Neural cell (in vitro differentiated cells): ENCODE results near the gene CEP295NL.

Source experiments
- EP300 ChIP-seq: fragments of 450-650 bp; conservative IDR thresholded peaks from 2 replicates; pipeline ENCODE4 v1.6.1; 2014; ENCODE audit warnings: antibody characterized with exemption, mild to moderate bottlenecking, moderate library complexity; ENCODE audit not compliant: poor library complexity, severe bottlenecking
- EZH2 ChIP-seq: fragments of 200-600, 300-800 bp; shearing (Covaris generic), sonication (generic); IDR thresholded peaks from 2 replicates; pipeline ENCODE4 v1.6.1; 2014; ENCODE audit warnings: antibody characterized with exemption, low read length, borderline replicate concordance, mild to moderate bottlenecking; ENCODE audit not compliant: insufficient read depth, poor library complexity, severe bottlenecking
- POLR2AphosphoS5 ChIP-seq: IDR thresholded peaks from 2 replicates; pipeline ENCODE4 v1.6.1; 2012
- SMC3 ChIP-seq: fragments of 450-650 bp; conservative IDR thresholded peaks from 2 replicates; pipeline ENCODE4 v1.6.1; 2014; ENCODE audit warnings: antibody characterized with exemption, mild to moderate bottlenecking, moderate library complexity; ENCODE audit not compliant: poor library complexity
- TAF1 ChIP-seq: IDR thresholded peaks from 2 replicates; pipeline ENCODE4 v1.6.1; 2012; ENCODE audit warnings: low read depth
- TF ChIP-seq, protein P1 (sequence below): fragments of 450-650 bp; IDR thresholded peaks from 2 replicates; pipeline ENCODE4 v1.5.1; 2014; ENCODE audit warnings: antibody characterized with exemption, mild to moderate bottlenecking, moderate library complexity; ENCODE audit not compliant: poor library complexity, severe bottlenecking

GRCh38 chr17:78908426-78908825, 5.4 kb upstream of the CEP295NL start:
- no peak for TF ChIP-seq EZH2
- no peak for TF ChIP-seq TAF1
- TF ChIP-seq, protein P1, sequence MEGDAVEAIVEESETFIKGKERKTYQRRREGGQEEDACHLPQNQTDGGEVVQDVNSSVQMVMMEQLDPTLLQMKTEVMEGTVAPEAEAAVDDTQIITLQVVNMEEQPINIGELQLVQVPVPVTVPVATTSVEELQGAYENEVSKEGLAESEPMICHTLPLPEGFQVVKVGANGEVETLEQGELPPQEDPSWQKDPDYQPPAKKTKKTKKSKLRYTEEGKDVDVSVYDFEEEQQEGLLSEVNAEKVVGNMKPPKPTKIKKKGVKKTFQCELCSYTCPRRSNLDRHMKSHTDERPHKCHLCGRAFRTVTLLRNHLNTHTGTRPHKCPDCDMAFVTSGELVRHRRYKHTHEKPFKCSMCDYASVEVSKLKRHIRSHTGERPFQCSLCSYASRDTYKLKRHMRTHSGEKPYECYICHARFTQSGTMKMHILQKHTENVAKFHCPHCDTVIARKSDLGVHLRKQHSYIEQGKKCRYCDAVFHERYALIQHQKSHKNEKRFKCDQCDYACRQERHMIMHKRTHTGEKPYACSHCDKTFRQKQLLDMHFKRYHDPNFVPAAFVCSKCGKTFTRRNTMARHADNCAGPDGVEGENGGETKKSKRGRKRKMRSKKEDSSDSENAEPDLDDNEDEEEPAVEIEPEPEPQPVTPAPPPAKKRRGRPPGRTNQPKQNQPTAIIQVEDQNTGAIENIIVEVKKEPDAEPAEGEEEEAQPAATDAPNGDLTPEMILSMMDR, result no peak
- TF ChIP-seq POLR2AphosphoS5, result no peak
- TF ChIP-seq EP300, result no peak
- no peak for TF ChIP-seq SMC3
